Measurements from ENCODE around the gene ZNRF2.
"Not testable (repeated sequence)": the region's sequence is repeated elsewhere in the genome, so short reads cannot be mapped to it uniquely, and the experiment has no call there.

Gene ZNRF2

GRCh38 chr7:30363778-30364563 is 79.6 kb downstream of the ZNRF2 start:
- no peak for DNase-seq (ENCODE audit: low spot score)

GRCh38 chr7:30364773-30365172 is 80.4 kb downstream of the ZNRF2 start:
- no peak for DNase-seq (ENCODE audit: low spot score)

- DNase-seq (ENCODE audit: low spot score), result no peak
These were observed 81.2 kb downstream of the ZNRF2 start for GRCh38 chr7:30365621-30366020.

- no peak for DNase-seq (ENCODE audit: low spot score)
These were observed 82.2 kb downstream of the ZNRF2 start for GRCh38 chr7:30366606-30367005.

DNA sequence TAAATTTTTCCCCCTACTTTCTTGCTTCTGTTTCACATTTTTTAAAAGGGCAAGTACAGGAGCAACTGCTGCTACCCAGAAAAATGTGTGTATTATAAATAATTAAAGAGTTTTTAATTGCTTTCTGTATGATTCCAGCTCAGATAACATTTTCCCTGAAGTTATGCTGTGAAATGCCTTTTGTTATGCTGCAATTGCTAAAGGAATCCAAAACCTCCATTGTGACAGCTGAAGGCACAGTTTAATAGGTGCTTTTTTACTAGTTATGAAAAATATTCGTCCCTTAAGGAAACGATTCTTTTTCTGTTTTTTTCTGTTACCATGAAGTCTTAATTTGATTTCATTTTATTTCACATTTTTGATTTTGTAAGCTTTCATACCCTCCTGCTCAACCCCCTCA is 83.2 kb downstream of the ZNRF2 start:
- DNase-seq (ENCODE audit: low spot score), result no peak

GRCh38 chr7:30369879-30370278 is 85.5 kb downstream of the ZNRF2 start:
- DNase-seq (ENCODE audit: low spot score), result no peak

- DNase-seq (ENCODE audit: low spot score), result no peak
These were observed 86.9 kb downstream of the ZNRF2 start for GRCh38 chr7:30371321-30371720.

GRCh38 chr7:30378275-30378674 is 93.9 kb downstream of the ZNRF2 start:
- DNase-seq (ENCODE audit: low spot score), result no peak

GRCh38 chr7:30379131-30379530 is 94.7 kb downstream of the ZNRF2 start:
- no peak for DNase-seq (ENCODE audit: low spot score)

DNA sequence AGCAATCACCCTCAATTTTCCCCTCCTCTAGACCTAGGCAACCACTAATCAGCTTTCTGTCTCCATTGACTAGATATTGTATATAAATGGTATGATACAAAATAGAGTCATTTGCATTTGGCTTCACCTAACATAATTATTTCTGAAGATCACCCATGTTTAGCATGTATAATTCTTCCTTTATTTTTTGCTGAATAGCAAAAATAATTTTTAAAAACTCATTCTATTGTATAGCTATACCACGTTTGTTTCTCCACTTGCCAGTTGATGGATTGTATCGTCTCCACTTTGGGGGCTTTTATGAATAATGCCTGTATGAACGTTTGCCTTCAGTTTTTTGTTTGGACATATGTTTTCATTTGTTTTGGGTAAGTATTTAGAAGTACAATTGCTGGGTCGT is 95.3 kb downstream of the ZNRF2 start:
- DNase-seq (ENCODE audit: low spot score), result no peak

GRCh38 chr7:30380294-30380693 is 95.9 kb downstream of the ZNRF2 start:
- no peak for DNase-seq (ENCODE audit: low spot score)

DNA sequence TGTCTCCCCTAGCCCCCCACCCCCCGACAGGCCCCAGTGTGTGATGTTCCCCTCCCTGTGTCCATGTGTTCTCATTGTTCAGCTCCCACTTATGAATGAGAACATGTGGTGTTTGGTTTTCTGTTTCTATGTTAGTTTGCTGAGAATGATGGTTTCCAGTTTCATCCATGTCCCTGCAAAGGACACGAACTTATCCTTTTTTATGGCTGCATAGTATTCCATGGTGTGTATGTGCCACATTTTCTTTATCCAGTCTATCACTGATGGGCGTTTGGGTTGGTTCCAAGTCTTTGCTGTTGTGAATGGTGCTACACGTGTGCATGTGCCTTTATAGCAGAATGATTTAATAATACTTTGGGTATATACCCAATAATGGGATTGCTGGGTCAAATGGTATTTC is 96.4 kb downstream of the ZNRF2 start:
- not testable (repeated sequence) for DNase-seq (ENCODE audit: low spot score)

DNA sequence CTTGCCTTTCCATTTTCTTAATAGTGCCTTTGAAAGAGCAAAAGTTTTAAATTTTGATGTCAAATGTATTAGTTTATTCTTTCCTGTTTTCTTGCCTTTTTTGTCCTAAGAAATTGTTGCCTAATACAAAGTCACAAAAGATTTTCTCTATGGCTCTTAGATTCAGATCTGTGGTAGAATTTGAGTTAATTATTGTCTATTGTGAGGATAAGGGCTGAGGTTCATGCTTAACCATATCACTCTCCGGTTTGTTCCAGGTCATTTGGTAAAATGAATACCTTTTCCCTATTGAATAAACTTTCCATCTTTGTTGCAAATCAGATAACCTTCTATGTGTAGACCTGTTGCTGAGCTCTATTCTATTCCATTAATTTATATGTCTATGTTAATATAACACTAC is 98.2 kb downstream of the ZNRF2 start:
- DNase-seq (ENCODE audit: low spot score), result no peak

- DNase-seq (ENCODE audit: low spot score), result no peak
These were observed 105.4 kb downstream of the ZNRF2 start for GRCh38 chr7:30389791-30390190.

DNA sequence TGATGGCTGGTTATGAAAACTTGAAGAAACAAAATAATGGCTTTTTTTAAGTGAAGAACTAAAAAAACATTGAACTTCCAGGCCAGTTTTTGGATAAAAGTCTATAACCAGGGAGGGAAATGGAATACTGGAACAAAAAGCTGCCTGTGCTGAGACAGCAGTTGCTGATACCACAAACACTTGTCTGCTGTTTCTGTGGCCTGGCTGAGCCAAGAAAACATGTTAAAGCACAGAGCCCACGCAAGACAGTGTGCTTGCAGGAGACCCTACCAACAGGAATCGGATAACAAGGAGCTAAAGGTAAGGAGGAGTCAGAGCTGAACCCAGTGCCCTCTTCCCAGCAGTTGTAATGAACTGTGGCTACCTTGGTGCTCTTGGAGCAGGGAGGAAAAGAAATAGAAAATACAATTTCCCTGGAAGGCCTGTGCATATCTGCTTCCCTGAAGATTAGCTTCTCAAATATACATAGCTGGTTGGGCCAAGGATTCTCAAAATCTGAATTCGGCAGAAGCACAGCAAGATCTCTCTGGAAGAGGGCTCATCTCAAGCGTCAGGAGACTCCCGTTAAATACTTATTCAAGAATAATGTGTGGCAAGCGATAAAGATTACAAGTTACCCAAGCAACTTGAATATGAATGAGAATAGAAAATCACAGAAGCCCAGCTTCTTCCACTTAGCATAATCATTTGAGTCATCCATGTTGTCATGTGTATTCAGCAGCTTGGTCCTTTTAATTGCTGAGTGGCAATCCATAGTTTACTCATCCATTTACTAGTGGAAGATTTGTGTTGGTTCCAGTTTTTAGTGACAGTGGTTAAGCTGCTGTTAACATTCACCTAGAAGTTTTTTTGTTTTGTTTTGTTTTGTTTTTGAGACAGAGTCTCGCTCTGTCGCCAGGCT is 106.6 kb downstream of the ZNRF2 start:
- no peak for DNase-seq (ENCODE audit: low spot score)

GRCh38 chr7:30391806-30392205 is 107.4 kb downstream of the ZNRF2 start:
- DNase-seq (ENCODE audit: low spot score), result no peak

DNA sequence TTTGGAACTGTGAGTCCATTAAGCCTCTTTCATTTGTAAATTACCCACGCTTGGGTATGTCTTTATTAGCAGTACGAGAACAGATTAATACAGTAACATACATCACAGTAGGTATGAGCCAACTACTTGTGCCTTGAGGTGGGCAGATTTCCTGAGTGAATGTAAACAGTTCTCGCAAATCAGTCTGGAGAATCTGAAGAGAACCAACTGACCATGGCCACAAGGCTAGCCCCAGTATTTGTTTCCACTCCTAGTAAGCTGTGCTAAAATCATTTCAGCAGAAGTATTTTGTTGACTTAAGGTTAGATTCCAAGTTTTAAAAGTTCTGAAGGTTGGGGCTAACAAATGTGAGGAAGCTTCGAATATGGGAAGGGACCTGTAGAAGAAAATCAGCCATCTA is 111.3 kb downstream of the ZNRF2 start:
- no peak for DNase-seq (ENCODE audit: low spot score)

DNA sequence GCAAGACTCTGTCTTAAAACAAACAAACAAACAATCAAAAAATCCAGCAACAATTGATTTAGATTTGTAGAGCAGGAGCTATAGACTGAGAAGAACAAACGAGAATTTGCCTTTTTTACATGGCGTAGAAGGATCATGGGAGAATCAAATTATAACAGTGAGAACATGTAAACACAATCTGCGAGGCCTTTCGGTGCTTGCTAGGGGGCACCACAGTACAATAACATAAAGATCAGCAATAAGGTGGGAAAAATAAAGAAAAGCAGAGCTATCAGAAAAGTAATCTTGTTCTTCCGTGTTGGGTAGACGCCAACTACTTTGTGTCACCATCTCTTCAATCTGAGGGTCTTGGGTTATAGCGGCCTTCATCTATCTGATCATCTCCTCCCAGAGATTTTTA is 112.0 kb downstream of the ZNRF2 start:
- DNase-seq (ENCODE audit: low spot score), result no peak

DNA sequence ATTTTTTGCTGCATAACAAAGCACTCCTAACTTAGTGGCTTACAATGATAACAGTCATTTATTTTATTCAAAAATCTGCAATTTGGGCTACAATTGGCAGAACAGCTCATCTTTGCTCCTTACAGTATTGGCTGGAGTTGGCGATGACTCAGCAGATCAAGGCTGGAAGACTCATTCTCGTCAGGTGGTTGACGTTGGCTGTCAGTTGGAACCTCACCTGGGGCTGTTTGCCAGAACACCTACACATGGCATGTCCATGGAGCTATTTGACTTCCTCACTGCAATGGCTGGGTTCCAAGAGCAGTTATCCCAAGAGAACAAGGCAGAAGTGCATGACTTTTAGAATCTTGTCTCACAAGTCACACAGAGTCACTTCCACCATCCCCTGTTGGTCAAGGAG is 119.1 kb downstream of the ZNRF2 start:
- no peak for DNase-seq (ENCODE audit: low spot score)

DNA sequence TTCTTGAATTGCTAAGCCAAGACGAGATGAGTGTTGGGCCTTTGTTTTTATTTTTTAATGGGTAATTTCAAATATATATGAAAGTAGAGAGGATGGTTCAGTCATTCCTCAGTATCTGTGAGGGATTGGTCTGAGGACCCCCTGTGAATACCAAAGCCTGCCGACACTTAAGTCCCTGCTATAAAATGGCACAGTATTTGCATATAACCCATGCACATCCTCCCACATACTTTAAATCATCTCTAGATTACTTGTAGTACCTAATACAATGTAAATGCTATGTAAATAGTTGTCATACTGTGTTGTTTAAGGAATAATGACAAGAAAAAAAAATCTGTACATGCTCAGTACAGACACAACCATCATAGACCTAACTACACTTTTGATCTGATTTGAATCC is 120.8 kb downstream of the ZNRF2 start:
- no peak for DNase-seq (ENCODE audit: low spot score)

- DNase-seq (ENCODE audit: low spot score), result no peak
These were observed 122.4 kb downstream of the ZNRF2 start for GRCh38 chr7:30406664-30407425.

DNA sequence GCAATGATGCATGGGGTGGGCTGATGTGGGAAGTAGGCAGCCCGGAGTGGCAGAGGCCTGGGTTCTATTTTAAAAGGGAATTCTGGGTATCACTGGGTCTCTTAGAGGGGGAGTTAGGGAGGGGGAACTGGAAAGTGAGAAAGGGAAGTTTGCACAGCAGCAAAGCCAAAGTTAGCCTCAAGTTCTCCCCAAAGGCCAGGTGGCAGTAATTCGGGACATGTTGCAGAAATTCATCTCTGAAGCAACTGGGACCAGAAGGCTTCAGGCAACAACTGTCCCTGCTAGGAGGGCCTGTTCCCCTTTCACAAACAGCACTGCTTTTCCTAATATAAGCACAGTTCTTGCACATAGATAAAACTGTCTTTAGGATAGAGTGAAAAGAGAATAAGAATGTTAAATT is 126.8 kb downstream of the ZNRF2 start:
- DNase-seq (ENCODE audit: low spot score), result no peak

GRCh38 chr7:30411897-30412296 is 127.5 kb downstream of the ZNRF2 start:
- no peak for DNase-seq (ENCODE audit: low spot score)
